ENCODE measurements around the gene CHST15. TPM values are rescaled to one million over a fixed set of nuclear protein-coding genes. Genes with fewer than 3 reads are reported as not detected.

The CHST15 gene
- total and polyA plus RNA-seq, 2 of the 8 experiments (the other 6 are each of a cell fraction or from before 2014, with no cell fraction given) = 8.8 to 9.1 TPM

DNA sequence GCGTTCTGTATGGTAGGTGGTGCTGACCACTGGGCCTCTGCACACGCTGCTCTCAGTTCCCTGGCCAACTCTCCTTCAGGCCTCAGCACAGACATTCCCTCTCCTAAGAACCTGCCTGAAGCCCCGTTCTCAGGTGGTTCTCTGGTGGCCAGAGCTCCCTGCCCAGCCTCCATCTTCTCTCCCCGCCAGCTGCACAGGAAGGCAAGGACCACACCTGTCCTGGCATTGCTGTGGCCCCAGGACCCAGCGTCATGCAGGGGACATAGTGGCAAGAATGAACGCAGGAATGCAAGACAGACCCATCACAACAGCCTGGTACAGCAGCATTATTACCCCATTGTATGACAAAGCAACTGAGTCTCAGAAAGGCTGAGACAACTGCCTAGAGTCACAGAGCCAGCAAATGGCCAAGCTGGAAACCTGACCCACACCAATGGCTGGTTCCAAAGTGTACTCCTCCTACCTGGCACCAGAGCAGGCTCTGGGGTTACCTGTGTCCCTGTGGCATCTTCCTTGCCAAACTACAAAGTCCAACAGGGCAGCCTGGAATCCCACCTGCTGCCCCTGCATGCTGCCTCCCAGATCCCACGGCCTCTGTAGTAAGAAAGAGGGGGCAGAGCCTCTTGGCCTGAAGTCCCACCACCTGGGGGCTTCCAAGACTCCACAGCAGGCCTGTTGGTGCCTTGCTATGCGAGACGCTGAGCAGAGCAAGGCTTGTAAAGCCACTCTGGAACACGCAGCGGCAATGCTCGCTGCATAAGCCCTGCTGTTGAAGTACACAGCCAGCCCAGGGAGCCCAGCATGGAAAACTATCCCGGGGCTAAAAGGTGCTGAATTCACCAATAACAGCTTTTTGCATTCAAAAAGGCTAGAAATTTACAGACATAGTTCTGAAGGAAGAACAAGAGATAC, 73.3 kb downstream of the CHST15 start (continued):
- TF ChIP-seq CTBP2 (IDR thresholded peaks at IDR 0.05; ENCODE audit: borderline replicate concordance, insufficient read depth, insufficient read length, low read length) (peak; percentile 42), SRF (IDR thresholded peaks at IDR 0.05; ENCODE audit: low read depth, low read length) (no peak), GTF2F1 (IDR thresholded peaks at IDR 0.05; ENCODE audit: borderline replicate concordance, low read depth, low read length) (no peak), RNF2 (IDR thresholded peaks at IDR 0.05; ENCODE audit: borderline replicate concordance, low read depth, low read length, missing control alignments, poor library complexity, severe bottlenecking) (no peak), TAF1 (IDR thresholded peaks at IDR 0.05; ENCODE audit: low read depth, low read length) (no peak), POLR2A (IDR thresholded peaks at IDR 0.05; ENCODE audit: control extremely low read depth in 1 of 2, low read depth in 2 of 2, low read length in 2 of 2) (no peak), SIX5 (IDR thresholded peaks at IDR 0.05; ENCODE audit: low read depth, low read length) (no peak), CHD1 (IDR thresholded peaks at IDR 0.05; ENCODE audit: low read depth, low read length) (no peak), TAF7 (optimal IDR thresholded peaks at IDR 0.05; ENCODE audit: borderline replicate concordance, low read depth, low read length) (no peak), EGR1 (IDR thresholded peaks at IDR 0.05; ENCODE audit: borderline replicate concordance, low read depth, low read length) (no peak), SAP30 (IDR thresholded peaks at IDR 0.05; ENCODE audit: insufficient read depth, insufficient replicate concordance, low read length) (no peak), EP300 (IDR thresholded peaks at IDR 0.05; ENCODE audit: borderline replicate concordance in 1 of 2, low read depth in 2 of 2, low read length in 2 of 2) (no peak), RBBP5 (IDR thresholded peaks at IDR 0.05; ENCODE audit: borderline replicate concordance, low read depth, low read length) (no peak), KDM4A (IDR thresholded peaks at IDR 0.05; ENCODE audit: low read depth, low read length, severe bottlenecking) (peak; percentile 37), CREB1 (IDR thresholded peaks at IDR 0.05) (no peak), KDM1A (IDR thresholded peaks at IDR 0.05; ENCODE audit: borderline replicate concordance, low read length) (no peak), RAD21 (IDR thresholded peaks at IDR 0.05 in 1 of 2, conservative IDR thresholded peaks at IDR 0.05 in 1 of 2; ENCODE audit: low read depth in 2 of 2, low read length in 2 of 2) (peak in 1 of 2 experiments; percentile 10; a peak in 3 of 4 replicates)
- TF ChIP-seq, protein P1, sequence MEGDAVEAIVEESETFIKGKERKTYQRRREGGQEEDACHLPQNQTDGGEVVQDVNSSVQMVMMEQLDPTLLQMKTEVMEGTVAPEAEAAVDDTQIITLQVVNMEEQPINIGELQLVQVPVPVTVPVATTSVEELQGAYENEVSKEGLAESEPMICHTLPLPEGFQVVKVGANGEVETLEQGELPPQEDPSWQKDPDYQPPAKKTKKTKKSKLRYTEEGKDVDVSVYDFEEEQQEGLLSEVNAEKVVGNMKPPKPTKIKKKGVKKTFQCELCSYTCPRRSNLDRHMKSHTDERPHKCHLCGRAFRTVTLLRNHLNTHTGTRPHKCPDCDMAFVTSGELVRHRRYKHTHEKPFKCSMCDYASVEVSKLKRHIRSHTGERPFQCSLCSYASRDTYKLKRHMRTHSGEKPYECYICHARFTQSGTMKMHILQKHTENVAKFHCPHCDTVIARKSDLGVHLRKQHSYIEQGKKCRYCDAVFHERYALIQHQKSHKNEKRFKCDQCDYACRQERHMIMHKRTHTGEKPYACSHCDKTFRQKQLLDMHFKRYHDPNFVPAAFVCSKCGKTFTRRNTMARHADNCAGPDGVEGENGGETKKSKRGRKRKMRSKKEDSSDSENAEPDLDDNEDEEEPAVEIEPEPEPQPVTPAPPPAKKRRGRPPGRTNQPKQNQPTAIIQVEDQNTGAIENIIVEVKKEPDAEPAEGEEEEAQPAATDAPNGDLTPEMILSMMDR (IDR thresholded peaks at IDR 0.05; ENCODE audit: control extremely low read depth in 1 of 3, insufficient read depth in 1 of 3, low read depth in 1 of 3, low read length in 3 of 3) = no peak
- TF ChIP-seq, protein P2, sequence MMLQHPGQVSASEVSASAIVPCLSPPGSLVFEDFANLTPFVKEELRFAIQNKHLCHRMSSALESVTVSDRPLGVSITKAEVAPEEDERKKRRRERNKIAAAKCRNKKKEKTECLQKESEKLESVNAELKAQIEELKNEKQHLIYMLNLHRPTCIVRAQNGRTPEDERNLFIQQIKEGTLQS (IDR thresholded peaks at IDR 0.05; ENCODE audit: insufficient read depth, low read depth, low read length) = no peak
